ENCODE data around the gene NT5DC2.
"Not testable (repeated sequence)": the region's sequence is repeated elsewhere in the genome, so short reads cannot be mapped to it uniquely, and the experiment has no call there.

The NT5DC2 gene

DNA sequence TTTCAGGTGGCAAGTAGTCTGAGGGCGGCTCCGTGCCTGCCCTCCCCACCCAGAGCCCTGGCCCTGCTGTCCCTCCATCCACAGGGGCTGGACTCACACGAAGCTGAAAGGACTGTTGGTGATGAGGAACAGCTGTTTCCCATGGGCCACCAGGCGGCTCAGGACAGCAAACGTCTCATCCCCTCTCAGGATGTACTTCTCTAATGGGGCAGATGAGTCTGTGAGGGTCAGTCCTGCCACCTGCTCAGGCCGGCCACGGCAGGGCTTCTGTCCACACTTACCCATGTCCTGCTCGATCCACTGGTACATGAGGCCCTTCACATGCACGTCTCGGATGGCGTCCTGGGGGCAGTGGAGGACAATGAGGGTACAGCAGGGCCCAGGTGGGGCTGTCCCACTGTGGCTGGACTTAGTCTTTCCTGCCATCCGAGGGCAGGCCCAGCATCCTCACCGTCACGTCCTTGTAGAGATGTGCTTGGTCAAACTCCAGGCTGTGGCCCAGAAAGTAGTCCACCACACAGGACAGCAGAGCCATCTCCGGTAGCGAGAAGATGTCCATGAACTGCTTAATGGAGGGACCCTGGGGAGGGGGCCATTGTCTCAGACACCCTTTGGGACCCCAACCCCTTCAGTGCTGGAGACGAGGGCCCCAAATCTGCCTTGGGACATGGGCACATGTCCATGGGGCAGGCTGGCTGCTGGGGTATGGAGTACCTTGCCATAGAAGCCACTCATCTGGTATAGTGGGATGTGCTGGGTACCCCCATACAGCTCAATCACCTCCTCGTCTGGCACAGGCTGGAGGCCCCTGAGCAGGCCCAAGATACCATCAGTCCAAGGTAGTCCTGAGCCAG, 5.7 kb downstream of the NT5DC2 start:
- TF ChIP-seq, protein P1, sequence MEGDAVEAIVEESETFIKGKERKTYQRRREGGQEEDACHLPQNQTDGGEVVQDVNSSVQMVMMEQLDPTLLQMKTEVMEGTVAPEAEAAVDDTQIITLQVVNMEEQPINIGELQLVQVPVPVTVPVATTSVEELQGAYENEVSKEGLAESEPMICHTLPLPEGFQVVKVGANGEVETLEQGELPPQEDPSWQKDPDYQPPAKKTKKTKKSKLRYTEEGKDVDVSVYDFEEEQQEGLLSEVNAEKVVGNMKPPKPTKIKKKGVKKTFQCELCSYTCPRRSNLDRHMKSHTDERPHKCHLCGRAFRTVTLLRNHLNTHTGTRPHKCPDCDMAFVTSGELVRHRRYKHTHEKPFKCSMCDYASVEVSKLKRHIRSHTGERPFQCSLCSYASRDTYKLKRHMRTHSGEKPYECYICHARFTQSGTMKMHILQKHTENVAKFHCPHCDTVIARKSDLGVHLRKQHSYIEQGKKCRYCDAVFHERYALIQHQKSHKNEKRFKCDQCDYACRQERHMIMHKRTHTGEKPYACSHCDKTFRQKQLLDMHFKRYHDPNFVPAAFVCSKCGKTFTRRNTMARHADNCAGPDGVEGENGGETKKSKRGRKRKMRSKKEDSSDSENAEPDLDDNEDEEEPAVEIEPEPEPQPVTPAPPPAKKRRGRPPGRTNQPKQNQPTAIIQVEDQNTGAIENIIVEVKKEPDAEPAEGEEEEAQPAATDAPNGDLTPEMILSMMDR (IDR thresholded peaks at IDR 0.05; ENCODE audit: borderline replicate concordance, insufficient read depth, low read depth, low read length), result no peak
- H3K4me3 ChIP-seq (ENCODE audit: low read depth, low read length), result no peak overlapping the region

DNA sequence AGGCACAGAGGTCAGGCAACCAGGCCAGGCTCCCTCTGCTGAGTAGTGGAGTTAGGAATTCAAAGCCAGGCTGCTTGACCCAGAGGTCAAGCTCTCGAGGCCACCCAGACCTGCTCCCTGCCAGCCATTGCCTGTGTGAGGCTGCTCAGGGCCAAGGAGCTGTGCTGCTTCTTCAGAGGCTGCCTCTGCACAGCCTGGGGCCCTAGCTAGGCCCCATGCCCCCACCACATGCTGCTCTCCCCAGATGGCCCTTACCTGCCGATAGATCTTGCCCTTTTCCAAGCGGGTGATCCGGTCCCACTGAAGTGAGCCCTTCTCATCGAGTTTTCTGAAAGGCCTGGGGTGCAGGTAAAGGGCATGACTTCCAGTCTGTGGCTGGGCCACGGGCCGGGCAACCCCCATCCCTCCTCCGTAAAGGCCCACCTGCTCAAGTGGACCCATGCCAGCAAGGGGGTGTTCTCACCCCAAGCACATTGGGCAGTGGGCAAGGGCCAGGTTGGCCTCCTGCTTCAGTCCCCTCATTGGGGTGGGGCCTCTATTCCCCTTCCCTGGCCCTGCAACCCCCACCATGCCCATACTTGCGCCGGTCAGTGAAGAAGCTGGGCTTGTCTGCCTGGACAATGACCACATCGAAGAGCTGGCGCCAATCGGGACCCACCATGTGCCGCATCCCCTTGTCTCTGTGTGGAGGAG, 6.5 kb downstream of the NT5DC2 start:
- TF ChIP-seq, protein P1 (IDR thresholded peaks at IDR 0.05; ENCODE audit: borderline replicate concordance, insufficient read depth, low read depth, low read length), result no peak
- H3K4me3 ChIP-seq (ENCODE audit: low read depth, low read length), result no peak overlapping the region

DNA sequence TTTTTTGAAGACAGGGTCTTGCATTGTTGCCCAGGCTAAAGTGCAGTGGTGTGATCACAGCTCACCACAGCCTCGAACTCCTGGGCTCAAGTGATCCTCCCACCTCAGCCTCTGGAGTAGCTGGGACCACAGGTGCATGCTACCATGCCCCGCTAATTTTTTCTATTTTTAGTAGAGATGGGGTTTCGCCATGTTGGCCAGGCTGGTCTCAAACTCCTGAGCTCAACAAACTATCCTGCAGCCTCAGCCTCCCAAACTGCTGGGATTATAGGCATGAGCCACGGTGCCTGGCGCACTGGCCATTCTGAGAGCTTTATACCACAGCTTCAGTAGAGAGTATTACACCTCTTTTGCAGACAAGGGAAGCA, 7.0 kb downstream of the NT5DC2 start:
- H3K4me3 ChIP-seq (ENCODE audit: low read depth, low read length), result not testable (repeated sequence)

DNA sequence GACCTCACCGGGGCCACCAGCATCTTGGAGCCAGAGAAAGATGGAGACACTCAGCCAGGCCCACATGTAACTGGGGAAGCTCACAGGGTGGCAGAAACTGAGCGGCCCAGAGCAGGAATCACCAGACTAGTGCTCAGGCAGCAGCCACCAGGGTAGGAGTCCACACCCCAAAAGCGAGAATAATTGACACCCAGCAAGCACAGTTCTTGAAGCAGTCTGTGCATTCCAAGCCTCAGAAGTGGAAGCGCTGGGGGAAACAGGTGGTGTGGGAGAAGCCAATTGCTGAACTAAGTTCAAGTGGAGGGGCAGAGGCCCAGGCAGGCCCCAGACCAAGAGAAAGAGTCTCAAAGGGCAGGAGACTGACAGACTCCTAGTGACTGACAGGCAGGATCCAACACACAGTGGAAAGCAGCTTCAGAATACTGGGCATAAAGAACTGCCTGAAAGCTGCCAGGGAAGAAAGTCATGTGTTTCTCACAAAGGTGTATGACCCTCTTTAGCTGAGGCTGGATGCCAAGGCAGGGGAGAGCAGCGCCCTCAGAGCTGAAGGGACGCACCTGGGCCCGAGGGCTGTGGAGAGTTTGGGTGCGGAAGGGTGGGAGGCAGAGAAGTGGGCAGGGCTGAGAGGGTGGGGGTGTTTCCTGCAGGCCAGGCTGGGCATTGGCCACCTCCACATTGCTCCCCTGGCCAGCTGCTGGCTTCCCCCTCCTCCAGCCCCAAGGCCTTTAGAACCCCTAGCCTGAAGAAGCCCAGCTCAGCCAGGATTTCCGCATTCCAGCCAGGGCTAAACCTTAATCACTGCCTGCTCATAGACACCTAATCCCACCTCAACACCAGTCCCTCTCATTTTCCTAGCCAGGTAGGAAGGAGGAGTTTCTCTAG, 7.7 kb downstream of the NT5DC2 start:
- TF ChIP-seq, protein P1 (IDR thresholded peaks at IDR 0.05; ENCODE audit: borderline replicate concordance, insufficient read depth, low read depth, low read length), result no peak

DNA sequence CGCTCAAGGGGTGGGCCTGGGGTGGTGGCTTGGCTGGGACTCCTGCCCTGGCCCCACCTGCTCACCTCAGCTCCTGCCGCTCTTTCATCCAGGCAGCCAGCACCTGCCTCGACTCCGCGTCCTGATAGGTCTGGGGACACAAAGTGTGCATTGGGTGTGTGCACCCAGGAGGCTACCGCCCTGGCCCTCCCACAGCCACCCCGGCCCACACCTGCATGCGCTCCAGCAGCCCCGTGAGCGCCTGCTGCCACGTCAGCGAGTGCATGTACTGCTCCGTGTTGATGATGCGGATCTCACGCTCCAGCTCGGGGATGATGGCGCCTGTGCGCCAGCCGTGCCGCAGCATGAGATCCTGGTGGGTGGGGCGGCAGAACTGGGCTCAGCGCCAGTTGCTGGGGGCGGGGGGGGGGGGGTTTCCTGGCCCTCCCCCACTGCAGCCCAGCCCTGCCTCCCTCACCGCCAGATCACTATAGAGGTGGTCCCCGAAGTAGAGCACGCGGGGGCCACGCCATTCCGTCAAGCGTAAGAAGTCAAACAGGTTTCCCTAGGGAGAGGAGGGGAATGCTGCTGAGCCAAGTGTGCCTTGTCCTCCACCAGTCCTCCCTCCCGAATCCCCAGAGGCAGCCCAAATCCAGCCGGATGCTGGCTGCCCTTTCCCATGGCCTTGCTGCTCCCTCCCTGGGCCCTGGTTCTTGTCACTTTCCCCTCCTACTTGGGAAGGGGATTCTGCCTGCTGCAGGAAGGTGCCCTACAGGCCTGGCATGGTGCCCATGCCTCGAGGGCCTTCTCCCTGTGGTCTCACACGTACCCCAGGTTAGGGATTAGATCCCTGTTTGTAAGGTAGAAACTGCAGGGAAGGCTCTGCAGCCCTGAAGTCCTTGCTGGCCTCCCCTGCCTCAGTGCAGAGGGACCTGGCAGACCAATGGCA, 8.6 kb downstream of the NT5DC2 start:
- H3K4me3 ChIP-seq (ENCODE audit: low read depth, low read length), result no peak overlapping the region
- TF ChIP-seq, protein P1 (IDR thresholded peaks at IDR 0.05; ENCODE audit: borderline replicate concordance, insufficient read depth, low read depth, low read length), result no peak

More for the DNA sequence above, 7.7 kb downstream of the NT5DC2 start:
- no peak overlapping the region for H3K4me3 ChIP-seq (ENCODE audit: low read depth, low read length)

DNA sequence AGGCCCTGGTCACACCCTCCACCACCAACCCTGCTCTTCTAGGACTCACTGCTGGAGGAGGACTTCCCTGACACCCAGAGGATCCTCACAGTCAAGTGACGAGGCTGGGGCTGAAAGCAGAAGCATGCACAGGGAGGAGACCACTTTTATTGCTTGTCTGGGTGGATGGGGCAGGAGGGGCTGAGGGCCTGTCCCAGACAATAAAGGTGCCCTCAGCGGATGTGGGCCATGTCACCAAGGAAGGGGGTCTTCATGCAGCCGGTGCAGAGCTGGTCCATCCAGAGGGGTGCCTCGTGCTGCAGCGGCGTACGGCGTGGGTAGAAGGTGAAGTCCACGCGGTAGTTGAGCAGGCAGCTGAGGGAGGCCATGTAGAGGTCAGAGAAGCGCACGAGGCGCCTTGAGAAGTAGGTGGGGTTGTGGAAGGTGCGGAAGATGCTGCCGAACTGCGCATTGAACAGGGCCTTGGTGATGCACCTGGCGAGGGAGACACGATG, 9.4 kb downstream of the NT5DC2 start:
- TF ChIP-seq, protein P1 (IDR thresholded peaks at IDR 0.05; ENCODE audit: borderline replicate concordance, insufficient read depth, low read depth, low read length), result no peak
- no peak overlapping the region for H3K4me3 ChIP-seq (ENCODE audit: low read depth, low read length)

Data from GM12875 (cell line).